Measurements from ENCODE around the gene HORMAD1.
"Not testable (repeated sequence)": the region's sequence is repeated elsewhere in the genome, so short reads cannot be mapped to it uniquely, and the experiment has no call there.

HORMAD1 gene

GRCh38 chr1:150696995-150697927, 23.4 kb downstream of the HORMAD1 start, which contains the start of gene GOLPH3L:
Gene GOLPH3L, minus strand, starts transcription at chr1:150697154. Its CDS starts 2,316 bp downstream, at chr1:150694838.
- DNase-seq, result peak; percentile 90

- DNase-seq, result no peak
These were observed 24.1 kb downstream of the HORMAD1 start for GRCh38 chr1:150696590-150696989.

- no peak for DNase-seq
These were observed 24.5 kb downstream of the HORMAD1 start for GRCh38 chr1:150696162-150696561.

GRCh38 chr1:150695561-150695960, 25.1 kb downstream of the HORMAD1 start:
- DNase-seq, result no peak

GRCh38 chr1:150692720-150693119, 28.0 kb downstream of the HORMAD1 start:
- no peak for DNase-seq

GRCh38 chr1:150688763-150689162, 31.9 kb downstream of the HORMAD1 start:
- no peak for DNase-seq

- no peak for DNase-seq
These were observed 34.4 kb downstream of the HORMAD1 start for GRCh38 chr1:150686275-150686674.

GRCh38 chr1:150683914-150684313, 36.8 kb downstream of the HORMAD1 start:
- no peak for DNase-seq

GRCh38 chr1:150678988-150679387, 41.7 kb downstream of the HORMAD1 start:
- DNase-seq, result no peak

GRCh38 chr1:150674881-150675280, 45.8 kb downstream of the HORMAD1 start:
- DNase-seq, result no peak

GRCh38 chr1:150663321-150663720, 57.4 kb downstream of the HORMAD1 start:
- no peak for DNase-seq

GRCh38 chr1:150662811-150663210, 57.9 kb downstream of the HORMAD1 start:
- DNase-seq, result no peak

GRCh38 chr1:150661156-150661555, 59.5 kb downstream of the HORMAD1 start:
- no peak for DNase-seq

- DNase-seq, result no peak
These were observed 60.1 kb downstream of the HORMAD1 start for GRCh38 chr1:150660584-150660983.

- not testable (repeated sequence) for DNase-seq
These were observed 63.6 kb downstream of the HORMAD1 start for GRCh38 chr1:150657064-150657463.

- DNase-seq, result not testable (repeated sequence)
These were observed 66.1 kb downstream of the HORMAD1 start for GRCh38 chr1:150654635-150655034.

- DNase-seq, result no peak
These were observed 70.5 kb downstream of the HORMAD1 start for GRCh38 chr1:150650193-150650592.

GRCh38 chr1:150649441-150650075, 71.1 kb downstream of the HORMAD1 start:
- DNase-seq, result no peak
